K562 (cell line): ENCODE results near the gene ZMYND12.

Source experiments
- HDGF ChIP-seq: fragments of 450-650 bp; IDR thresholded peaks from 2 replicates; pipeline ENCODE4 v1.6.1; 2016
- HIVEP1 ChIP-seq: fragments of 250-450 bp; sonication (Bioruptor Pico); IDR thresholded peaks from 2 replicates; pipeline ENCODE4 v1.4.0; 2020; ENCODE audit warnings: mild to moderate bottlenecking
- NCOR1 ChIP-seq: fragments of 450-650 bp; IDR thresholded peaks from 2 replicates; pipeline ENCODE4 v1.6.1; 2016; ENCODE audit warnings: mild to moderate bottlenecking, moderate library complexity
- NRF1 ChIP-seq, 2 experiments: fragments of 450-650 bp; IDR thresholded peaks in 1 of 2; conservative IDR thresholded peaks in 1 of 2; 2 replicates each; pipeline ENCODE4 v1.6.1; 2014; ENCODE audit warnings: mild to moderate bottlenecking in 2 of 2
- PHB ChIP-seq: fragments of 250-450 bp; sonication (Bioruptor Pico); IDR thresholded peaks from 2 replicates; pipeline ENCODE4 v1.5.0; 2021
- RB1 ChIP-seq: fragments of 450-650 bp; IDR thresholded peaks from 2 replicates; pipeline ENCODE4 v1.6.1; 2017; ENCODE audit warnings: low read depth, mild to moderate bottlenecking
- SMAD3 ChIP-seq: fragments of 450-650 bp; formaldehyde crosslinking; conservative IDR thresholded peaks from 2 replicates; pipeline ENCODE4 v1.4.0; 2020; ENCODE audit warnings: mild to moderate bottlenecking
- ZNF79 ChIP-seq: fragments of 250-450 bp; sonication (Bioruptor Pico); IDR thresholded peaks from 2 replicates; pipeline ENCODE4 v1.4.0; 2020; ENCODE audit warnings: low read depth, mild to moderate bottlenecking, moderate library complexity
- TF ChIP-seq, protein P1 (sequence below), 3 experiments: IDR thresholded peaks in 2 of 3; conservative IDR thresholded peaks in 1 of 3; 2 replicates each; pipeline ENCODE4 v1.5.1; 2011 to 2012; ENCODE audit warnings: low read length in 3 of 3, mild to moderate bottlenecking in 3 of 3, control low read depth in 2 of 3, improper control_type of control experiment in 1 of 3, inconsistent platforms in 1 of 3, low read depth in 1 of 3, mixed read lengths in 1 of 3, moderate library complexity in 1 of 3; ENCODE audit not compliant: insufficient read depth in 2 of 3
- TF ChIP-seq, protein P2 (sequence below): fragments of 450-650 bp; IDR thresholded peaks from 2 replicates; pipeline ENCODE4 v1.6.1; 2016; ENCODE audit warnings: missing biosample characterization, missing genetic modification characterization
- TF ChIP-seq, protein P3 (sequence below), 2 experiments: fragments of 450-650 bp in 1 of 2; sonication (generic) in 1 of 2; formaldehyde crosslinking in 1 of 2; IDR thresholded peaks in 1 of 2; conservative IDR thresholded peaks in 1 of 2; 2 replicates each; pipeline versions ENCODE4 v1.6.1 to v1.8.1; 2016 to 2023; ENCODE audit warnings: mild to moderate bottlenecking in 2 of 2, moderate library complexity in 2 of 2, inconsistent platforms in 1 of 2, missing genetic modification reagents in 1 of 2

DNA sequence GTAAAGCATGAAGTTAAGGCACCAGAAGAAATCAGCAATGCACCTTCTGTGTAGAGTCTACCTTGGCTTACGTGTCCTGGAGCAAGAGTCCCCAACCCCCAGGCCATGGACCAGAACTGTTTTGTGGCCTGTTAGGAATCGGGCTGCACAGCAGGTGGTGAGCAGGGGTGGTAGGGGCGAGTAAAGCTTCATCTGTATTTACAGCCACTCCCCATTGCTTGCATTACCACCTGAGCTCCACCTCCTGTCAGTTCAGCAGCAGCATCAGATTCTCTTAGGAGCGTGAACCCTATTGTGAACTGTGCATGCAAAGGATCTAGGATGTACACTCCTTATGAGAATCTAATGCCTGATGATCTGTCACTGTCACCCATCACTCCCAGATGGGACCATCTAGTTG is 21.5 kb downstream of the ZMYND12 start:
- TF ChIP-seq RB1, result no peak
- no peak for TF ChIP-seq HIVEP1 (CRISPR knock-in tag)
- TF ChIP-seq, protein P1, sequence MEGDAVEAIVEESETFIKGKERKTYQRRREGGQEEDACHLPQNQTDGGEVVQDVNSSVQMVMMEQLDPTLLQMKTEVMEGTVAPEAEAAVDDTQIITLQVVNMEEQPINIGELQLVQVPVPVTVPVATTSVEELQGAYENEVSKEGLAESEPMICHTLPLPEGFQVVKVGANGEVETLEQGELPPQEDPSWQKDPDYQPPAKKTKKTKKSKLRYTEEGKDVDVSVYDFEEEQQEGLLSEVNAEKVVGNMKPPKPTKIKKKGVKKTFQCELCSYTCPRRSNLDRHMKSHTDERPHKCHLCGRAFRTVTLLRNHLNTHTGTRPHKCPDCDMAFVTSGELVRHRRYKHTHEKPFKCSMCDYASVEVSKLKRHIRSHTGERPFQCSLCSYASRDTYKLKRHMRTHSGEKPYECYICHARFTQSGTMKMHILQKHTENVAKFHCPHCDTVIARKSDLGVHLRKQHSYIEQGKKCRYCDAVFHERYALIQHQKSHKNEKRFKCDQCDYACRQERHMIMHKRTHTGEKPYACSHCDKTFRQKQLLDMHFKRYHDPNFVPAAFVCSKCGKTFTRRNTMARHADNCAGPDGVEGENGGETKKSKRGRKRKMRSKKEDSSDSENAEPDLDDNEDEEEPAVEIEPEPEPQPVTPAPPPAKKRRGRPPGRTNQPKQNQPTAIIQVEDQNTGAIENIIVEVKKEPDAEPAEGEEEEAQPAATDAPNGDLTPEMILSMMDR (IDR thresholded peaks at IDR 0.05 in 2 of 3, conservative IDR thresholded peaks at IDR 0.05 in 1 of 3; ENCODE audit: insufficient read depth in 2 of 3, low read depth in 1 of 3, low read length in 3 of 3), result no peak
- TF ChIP-seq NRF1 (conservative IDR thresholded peaks at IDR 0.05 in 1 of 2, IDR thresholded peaks at IDR 0.05 in 1 of 2), result no peak
- TF ChIP-seq ZNF79 (CRISPR knock-in tag), result no peak
- no peak for TF ChIP-seq PHB (CRISPR knock-in tag)
- no peak for TF ChIP-seq SMAD3 (CRISPR knock-in tag)
- no peak for TF ChIP-seq NCOR1
- no peak for TF ChIP-seq HDGF
- TF ChIP-seq, protein P2, sequence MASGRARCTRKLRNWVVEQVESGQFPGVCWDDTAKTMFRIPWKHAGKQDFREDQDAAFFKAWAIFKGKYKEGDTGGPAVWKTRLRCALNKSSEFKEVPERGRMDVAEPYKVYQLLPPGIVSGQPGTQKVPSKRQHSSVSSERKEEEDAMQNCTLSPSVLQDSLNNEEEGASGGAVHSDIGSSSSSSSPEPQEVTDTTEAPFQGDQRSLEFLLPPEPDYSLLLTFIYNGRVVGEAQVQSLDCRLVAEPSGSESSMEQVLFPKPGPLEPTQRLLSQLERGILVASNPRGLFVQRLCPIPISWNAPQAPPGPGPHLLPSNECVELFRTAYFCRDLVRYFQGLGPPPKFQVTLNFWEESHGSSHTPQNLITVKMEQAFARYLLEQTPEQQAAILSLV (tag), result no peak
- TF ChIP-seq, protein P3, sequence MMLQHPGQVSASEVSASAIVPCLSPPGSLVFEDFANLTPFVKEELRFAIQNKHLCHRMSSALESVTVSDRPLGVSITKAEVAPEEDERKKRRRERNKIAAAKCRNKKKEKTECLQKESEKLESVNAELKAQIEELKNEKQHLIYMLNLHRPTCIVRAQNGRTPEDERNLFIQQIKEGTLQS (IDR thresholded peaks at IDR 0.05), result no peak
- TF ChIP-seq, protein P3 (CRISPR knock-in tag; conservative IDR thresholded peaks at IDR 0.05), result no peak
